Ovary (tissue), 9 donors: Measurements from ENCODE around the gene KRTAP1-5. TPM values are rescaled to one million over a fixed set of nuclear protein-coding genes. Genes with fewer than 3 reads are reported as not detected.

Experiments used
- DNase-seq, 5 donors: peaks; one replicate each; pipeline ENCODE4 v3.0.0-alpha.2; 2019 to 2020
- H3K27ac ChIP-seq, 2 donors: fragments of 200-600 bp; one replicate each; pipeline versions ENCODE4 v1.5.1 to v1.8.0; 2019 to 2022
- H3K27me3 ChIP-seq: fragments of 200-600 bp; one replicate; pipeline ENCODE4 v1.8.0; 2022
- H3K36me3 ChIP-seq: fragments of 200-600 bp; sonication (generic); one replicate; pipeline ENCODE4 v1.5.1; 2019
- H3K4me1 ChIP-seq: one replicate; pipeline ENCODE4 v1.8.1; 2013; ENCODE audit warnings: mild to moderate bottlenecking, moderate library complexity; ENCODE audit not compliant: insufficient read depth
- H3K4me3 ChIP-seq: fragments of 200-600 bp; sonication (generic); one replicate; pipeline ENCODE4 v1.5.1; 2017
- H3K9me3 ChIP-seq, 2 donors: fragments of 200-600 bp in 1 of 2; sonication (generic) in 1 of 2; one replicate each; pipeline versions ENCODE4 v1.5.1 to v1.8.1; 2013 to 2019; ENCODE audit warnings: mild to moderate bottlenecking in 1 of 2, moderate library complexity in 1 of 2
- CTCF ChIP-seq, 3 donors: fragments of 450-650 bp in 2 of 3; fragments of 200-600 bp in 1 of 3; IDR thresholded peaks; one replicate each; pipeline versions ENCODE4 v1.5.1 to v1.8.0; 2016 to 2022; ENCODE audit warnings: antibody characterized with exemption in 3 of 3, mild to moderate bottlenecking in 1 of 3
- EP300 ChIP-seq: sonication (generic); formaldehyde crosslinking; IDR thresholded peaks from one replicate; pipeline ENCODE4 v1.6.1; 2017; ENCODE audit warnings: antibody characterized with exemption
- POLR2A ChIP-seq: fragments of 450-650 bp; IDR thresholded peaks from one replicate; pipeline ENCODE4 v1.6.1; 2017; ENCODE audit warnings: antibody characterized with exemption, mild to moderate bottlenecking, moderate library complexity
- WGBS, 3 donors: extraction: QIAGEN DNeasy Blood & Tissue Kit in 1 of 3; methylation state at CpG; one replicate each; pipeline versions ENCODE4 v1.1.5 to v1.1.7; 2013 to 2017; 5-methylcytosine and 5-hydroxymethylcytosine counted together
- intact Hi-C, 4 donors: fragments of 100-400 bp; cut with DNase I; formaldehyde crosslinking; loops; one replicate each; pipeline versions ENCODE4 v1.11.0 to v1.15.1; 2022 to 2023
- polyA plus RNA-seq, 2 donors: library from polyadenylated mRNA; stranded (reverse); fragments of 200-250 nt in 1 of 2; fragments of 350-450 nt in 1 of 2; fragmentation: Illumina TruSeq in 1 of 2; extraction: RNeasy Lipid Tissue Mini Kit (QIAGEN cat#74804) in 1 of 2; gene quantifications; one replicate each; pipeline ENCODE4 v1.2.3, GENCODE V29; 2013 to 2014
- total RNA-seq, 7 donors: library from RNA; depleted of rRNA in 2 of 7; stranded (reverse); fragments of >200 nt in 2 of 7; fragmentation: NEBNext Ultra II Directional in 3 of 7; extraction: Animal tissue kit (Norgen Biotek cat#: 25700) in 3 of 7; gene quantifications; one replicate each; pipeline versions ENCODE4 v1.1.0 to v1.2.4, GENCODE V29; 2016 to 2023
- donor health status: DM: no; HTN: no; CAD: no; lungs with moderate emphysema.
- donor health status: DM: no; HTN: no; CAD: no.
- donor health status: Bipolar disorder and iron deficiency.
- donor health status: DM: yes; HTN: yes; CAD: no.
- donor health status: DM: no; HTN: no; CAD: no.
- donor health status: DM: yes; HTN: yes; CAD: no.

Gene KRTAP1-5
- total and polyA plus RNA-seq, 9 donors, result 0.06 TPM; not detected in 8

- Histone ChIP-seq H3K4me1 (no peaks in the 10 kb centered on the region), H3K36me3 (no peaks in the 10 kb centered on the region), H3K27ac (no peak overlapping the region), H3K4me3 (no peak overlapping the region), H3K27me3 (no peaks in the 10 kb centered on the region), H3K9me3 (no peaks in the 10 kb centered on the region)
- intact Hi-C loops, result no loop called here
- TF ChIP-seq EP300 (no peak), POLR2A (no peak), CTCF (IDR thresholded peaks at IDR 0.05) (no peak)
- 72 to 76% (median 74%) methylated on average over 6 of the region's 6 CpGs for WGBS, 3 donors
- DNase-seq, result no peak
Observed at GRCh38 chr17:41012326-41013120, 14.5 kb downstream of the KRTAP1-5 start.

DNA sequence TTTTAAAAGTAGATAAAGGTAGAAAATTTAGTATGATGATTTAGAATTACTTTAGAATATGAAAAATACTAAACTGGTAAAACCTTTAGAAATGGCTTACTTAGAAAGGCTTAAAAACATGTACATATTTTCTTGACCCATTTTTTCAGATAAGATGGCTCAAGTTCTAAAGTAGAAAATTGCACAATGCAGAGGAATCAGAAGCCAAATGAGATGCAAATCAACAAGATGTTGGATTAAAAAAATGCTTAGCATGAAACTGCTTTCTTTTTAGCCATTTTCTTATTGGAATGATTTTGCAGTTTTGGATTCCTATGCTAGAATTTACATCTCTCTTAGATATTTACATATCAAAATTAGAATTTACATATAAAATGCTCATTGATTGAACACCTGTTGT, 16.6 kb downstream of the KRTAP1-5 start:
- no peak for DNase-seq
- no peak for TF ChIP-seq EP300
- no peak overlapping the region for H3K27ac ChIP-seq

DNA sequence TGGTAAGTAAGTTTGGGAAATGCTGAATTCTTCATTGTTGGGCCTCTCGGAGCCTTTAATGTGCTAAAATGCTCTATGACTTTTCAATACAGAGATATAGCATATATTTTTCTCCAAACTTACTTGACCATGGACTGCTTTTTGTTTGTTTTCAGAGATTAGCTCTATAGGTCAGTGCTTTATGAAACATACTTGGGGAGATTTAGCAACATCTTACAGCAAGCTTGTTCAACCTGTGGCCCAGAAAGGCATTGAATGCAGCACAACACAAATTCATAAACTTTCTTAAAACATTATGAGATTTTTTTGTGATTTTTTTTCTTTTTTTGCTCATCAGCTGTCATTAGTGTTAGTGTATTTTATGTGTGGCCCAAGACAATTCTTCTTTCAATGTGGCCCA, 17.1 kb downstream of the KRTAP1-5 start:
- intact Hi-C loops, result loop anchor here in 1 of 4 donors (10.0 kb wide), 1 partner anchor 1975 kb away; no protein-coding TSS in a partner anchor
- no peaks in the 10 kb centered on the region for H3K4me1 ChIP-seq
- TF ChIP-seq CTCF (IDR thresholded peaks at IDR 0.05), result no peak
- TF ChIP-seq EP300, result no peak

More for the DNA sequence above, 16.6 kb downstream of the KRTAP1-5 start:
- H3K4me1 ChIP-seq, result no peaks in the 10 kb centered on the region
- H3K27me3 ChIP-seq, result no peaks in the 10 kb centered on the region
- H3K4me3 ChIP-seq, result no peak overlapping the region
- H3K9me3 ChIP-seq, result no peaks in the 10 kb centered on the region
- intact Hi-C loops, result no loop called here
- no peaks in the 10 kb centered on the region for H3K36me3 ChIP-seq

DNA sequence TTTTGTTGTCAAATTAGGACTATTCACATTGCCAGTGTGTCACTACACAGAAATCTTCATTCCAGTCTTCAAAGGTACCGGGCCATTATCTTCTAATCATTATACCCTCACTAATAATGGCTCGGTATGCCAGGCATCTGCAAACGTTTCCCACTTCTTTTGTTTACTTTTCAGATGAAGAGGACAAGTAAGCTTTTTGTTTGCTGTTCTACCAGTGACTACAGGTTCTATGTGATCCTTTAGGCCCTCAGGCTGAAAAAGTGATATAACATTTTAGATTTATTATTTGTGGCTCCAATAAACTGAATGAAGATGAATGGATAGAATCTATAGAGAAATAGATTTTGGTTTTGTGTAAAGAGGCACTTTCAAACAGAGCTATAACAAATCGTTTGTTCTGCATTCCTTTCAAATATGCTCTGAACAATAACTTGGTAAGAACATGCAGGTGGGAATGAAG, 17.7 kb downstream of the KRTAP1-5 start:
- intact Hi-C loops, result loop anchor here in 1 of 4 donors (10.0 kb wide), 1 partner anchor 1975 kb away; no protein-coding TSS in a partner anchor
- TF ChIP-seq POLR2A (no peak), CTCF (IDR thresholded peaks at IDR 0.05) (no peak), EP300 (no peak)
- H3K27me3 ChIP-seq, result no peaks in the 10 kb centered on the region

More for the DNA sequence above, 17.1 kb downstream of the KRTAP1-5 start:
- H3K36me3 ChIP-seq, result no peaks in the 10 kb centered on the region
- H3K27me3 ChIP-seq, result no peaks in the 10 kb centered on the region
- no peaks in the 10 kb centered on the region for H3K9me3 ChIP-seq
- no peak for DNase-seq
- WGBS, 3 donors, result 92 to 97% (median 92%) methylated on average over 1 of the region's 1 CpG
- no peak overlapping the region for H3K4me3 ChIP-seq
- H3K27ac ChIP-seq, result no peak overlapping the region

GRCh38 chr17:41008811-41009210, 18.2 kb downstream of the KRTAP1-5 start, which contains the start of gene KRTAP3-1:
Gene KRTAP3-1 (minus strand): TSS chr17:41009128. CDS start chr17:41009074, 54 bp downstream.
- Histone ChIP-seq H3K4me1 (no peaks in the 10 kb centered on the region), H3K27ac (no peak within 1 kb of the TSS), H3K36me3 (no peaks in the 10 kb centered on the region), H3K4me3 (no peak within 1 kb of the TSS), H3K9me3 (no peaks in the 10 kb centered on the region), H3K27me3 (no peaks in the 10 kb centered on the region)
- no peak for DNase-seq
- WGBS, 3 donors, result 84 to 89% (median 86%) methylated on average over 8 of the region's 8 CpGs
- intact Hi-C loops, result loop anchor here in 1 of 4 donors (10.0 kb wide), 1 partner anchor 1974 kb away; no protein-coding TSS in a partner anchor
- TF ChIP-seq POLR2A (no peak), CTCF (IDR thresholded peaks at IDR 0.05) (no peak), EP300 (no peak)

More for the DNA sequence above, 17.7 kb downstream of the KRTAP1-5 start:
- no peak for DNase-seq
- H3K36me3 ChIP-seq, result no peaks in the 10 kb centered on the region
- H3K9me3 ChIP-seq, result no peaks in the 10 kb centered on the region
- WGBS, 3 donors, result 56 to 64% (median 61%) methylated on average over 4 of the region's 4 CpGs
- no peak overlapping the region for H3K4me3 ChIP-seq
- H3K27ac ChIP-seq, result no peak overlapping the region
- H3K4me1 ChIP-seq, result no peaks in the 10 kb centered on the region
